GM19463 (cell line): ENCODE data around the gene LHFPL6.

Experiments used
- ATAC-seq: cut with Tn5 transposase; IDR thresholded peaks from one replicate; pipeline ENCODE4 v1.9.1; 2021; ENCODE audit warnings: mild to moderate bottlenecking, moderate library complexity; ENCODE audit not compliant: unreplicated experiment

LHFPL6 gene

GRCh38 chr13:39397226-39397895, 205.6 kb downstream of the LHFPL6 start:
- ATAC-seq = no peak

GRCh38 chr13:39394796-39395678, 208.0 kb downstream of the LHFPL6 start:
- no peak for ATAC-seq

GRCh38 chr13:39391761-39392160, 211.2 kb downstream of the LHFPL6 start:
- no peak for ATAC-seq

GRCh38 chr13:39389013-39389412, 214.0 kb downstream of the LHFPL6 start:
- no peak for ATAC-seq

GRCh38 chr13:39385621-39386231, 217.3 kb downstream of the LHFPL6 start:
- no peak for ATAC-seq

- no peak for ATAC-seq
These were observed 217.8 kb downstream of the LHFPL6 start for GRCh38 chr13:39385154-39385553.

GRCh38 chr13:39381456-39381855, 221.5 kb downstream of the LHFPL6 start:
- ATAC-seq = no peak

- ATAC-seq = no peak
These were observed 223.0 kb downstream of the LHFPL6 start for GRCh38 chr13:39379667-39380655.

- ATAC-seq = peak; percentile 88
These were observed 223.9 kb downstream of the LHFPL6 start for GRCh38 chr13:39379118-39379517.

- no peak for ATAC-seq
These were observed 224.7 kb downstream of the LHFPL6 start for GRCh38 chr13:39378306-39378705.

- ATAC-seq = no peak
These were observed 225.3 kb downstream of the LHFPL6 start for GRCh38 chr13:39377699-39378098.

- no peak for ATAC-seq
These were observed 226.9 kb downstream of the LHFPL6 start for GRCh38 chr13:39376076-39376475.

GRCh38 chr13:39375601-39376000, 227.4 kb downstream of the LHFPL6 start:
- ATAC-seq = no peak

GRCh38 chr13:39374741-39375189, 228.2 kb downstream of the LHFPL6 start:
- ATAC-seq = no peak

GRCh38 chr13:39373145-39373544, 229.8 kb downstream of the LHFPL6 start:
- no peak for ATAC-seq

GRCh38 chr13:39371706-39372105, 231.3 kb downstream of the LHFPL6 start:
- ATAC-seq = no peak

GRCh38 chr13:39370554-39370953, 232.4 kb downstream of the LHFPL6 start:
- no peak for ATAC-seq

GRCh38 chr13:39370048-39370447, 232.9 kb downstream of the LHFPL6 start:
- no peak for ATAC-seq

- ATAC-seq = no peak
These were observed 233.7 kb downstream of the LHFPL6 start for GRCh38 chr13:39369161-39369890.

GRCh38 chr13:39365879-39366278, 237.1 kb downstream of the LHFPL6 start:
- ATAC-seq = no peak
